C4-2B (cell line): ENCODE data around the gene ARHGEF33.

Experiments used
- H3K27ac ChIP-seq: fragments of 450-650 bp; 2 replicates; pipeline ENCODE4 v1.5.1; 2017
- ZFX ChIP-seq: fragments of 450-650 bp; IDR thresholded peaks from 2 replicates; pipeline ENCODE4 v1.6.1; 2017
- TF ChIP-seq, protein P1 (sequence below): fragments of 450-650 bp; conservative IDR thresholded peaks from 2 replicates; pipeline ENCODE4 v1.5.1; 2017; ENCODE audit warnings: mild to moderate bottlenecking

Gene ARHGEF33

DNA sequence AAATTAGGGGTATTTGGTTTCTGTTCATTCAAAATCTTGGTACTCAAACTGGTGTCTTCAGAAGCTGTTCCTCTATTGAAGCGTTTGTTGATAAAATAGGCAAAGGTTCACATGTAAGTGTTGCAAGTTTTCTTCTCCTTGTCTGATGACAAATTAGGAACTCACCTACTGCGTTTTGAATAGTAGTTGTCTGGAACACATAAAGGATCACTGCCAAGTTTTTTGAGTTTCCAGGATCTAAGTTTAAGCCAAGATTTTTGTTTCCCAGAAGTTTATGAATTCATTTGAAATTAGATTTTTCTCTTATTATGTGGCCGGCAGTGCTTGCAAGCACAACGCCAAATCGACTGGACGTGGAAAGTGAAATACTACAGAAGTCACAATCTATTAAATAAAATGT is 85.4 kb downstream of the ARHGEF33 start:
- H3K27ac ChIP-seq = no peak overlapping the region
- TF ChIP-seq ZFX = no peak
- TF ChIP-seq, protein P1, sequence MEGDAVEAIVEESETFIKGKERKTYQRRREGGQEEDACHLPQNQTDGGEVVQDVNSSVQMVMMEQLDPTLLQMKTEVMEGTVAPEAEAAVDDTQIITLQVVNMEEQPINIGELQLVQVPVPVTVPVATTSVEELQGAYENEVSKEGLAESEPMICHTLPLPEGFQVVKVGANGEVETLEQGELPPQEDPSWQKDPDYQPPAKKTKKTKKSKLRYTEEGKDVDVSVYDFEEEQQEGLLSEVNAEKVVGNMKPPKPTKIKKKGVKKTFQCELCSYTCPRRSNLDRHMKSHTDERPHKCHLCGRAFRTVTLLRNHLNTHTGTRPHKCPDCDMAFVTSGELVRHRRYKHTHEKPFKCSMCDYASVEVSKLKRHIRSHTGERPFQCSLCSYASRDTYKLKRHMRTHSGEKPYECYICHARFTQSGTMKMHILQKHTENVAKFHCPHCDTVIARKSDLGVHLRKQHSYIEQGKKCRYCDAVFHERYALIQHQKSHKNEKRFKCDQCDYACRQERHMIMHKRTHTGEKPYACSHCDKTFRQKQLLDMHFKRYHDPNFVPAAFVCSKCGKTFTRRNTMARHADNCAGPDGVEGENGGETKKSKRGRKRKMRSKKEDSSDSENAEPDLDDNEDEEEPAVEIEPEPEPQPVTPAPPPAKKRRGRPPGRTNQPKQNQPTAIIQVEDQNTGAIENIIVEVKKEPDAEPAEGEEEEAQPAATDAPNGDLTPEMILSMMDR = no peak

DNA sequence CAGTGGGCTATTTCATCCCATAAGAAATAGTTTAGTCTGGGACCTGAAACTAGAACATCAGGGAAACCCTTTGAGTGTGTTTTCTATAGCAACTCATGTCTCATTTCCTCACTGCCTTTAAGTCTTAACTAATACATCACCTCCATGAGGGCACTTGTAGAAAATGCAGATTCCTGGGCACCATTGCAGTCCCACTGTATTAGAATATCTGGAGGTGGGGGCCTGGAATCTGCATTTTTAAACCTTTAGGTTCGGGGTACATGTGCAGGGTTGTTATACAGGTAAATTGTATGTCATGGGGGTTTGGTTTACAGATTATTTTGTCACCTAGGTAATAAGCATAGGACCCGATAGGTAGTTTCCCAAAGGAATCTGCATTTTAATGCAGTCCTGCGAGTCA is 87.4 kb downstream of the ARHGEF33 start:
- no peak overlapping the region for H3K27ac ChIP-seq
- TF ChIP-seq, protein P1 = no peak
- no peak for TF ChIP-seq ZFX

DNA sequence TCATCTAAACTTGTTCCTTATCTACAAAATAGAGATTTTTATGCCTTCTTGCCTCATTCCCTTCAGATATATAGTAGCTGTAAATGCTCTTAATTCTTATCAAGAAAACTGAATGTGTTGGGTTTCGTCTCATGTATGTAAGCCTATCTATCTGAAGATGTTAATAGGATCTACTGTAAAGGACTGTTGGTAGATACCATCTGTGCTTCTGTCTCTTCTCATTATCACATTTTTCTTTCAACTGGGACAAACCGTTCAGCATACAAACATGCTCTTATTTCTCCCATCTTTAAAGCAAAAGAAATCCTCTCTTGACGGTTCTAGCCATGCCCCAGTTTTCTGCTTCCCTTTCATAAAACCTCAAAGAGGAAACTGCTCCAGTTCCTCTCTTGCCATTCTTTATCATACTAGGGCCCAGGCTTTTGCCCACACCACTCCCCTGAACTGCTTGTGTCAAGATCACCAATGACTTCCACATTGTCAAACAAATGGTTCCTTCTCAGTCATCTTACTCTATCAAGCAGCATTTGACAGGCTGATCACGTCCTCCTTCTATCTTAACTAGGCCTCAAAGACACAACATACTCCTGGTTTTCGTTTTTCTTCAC is 88.7 kb downstream of the ARHGEF33 start:
- TF ChIP-seq ZFX = no peak
- TF ChIP-seq, protein P1 = no peak
- H3K27ac ChIP-seq = no peak overlapping the region

DNA sequence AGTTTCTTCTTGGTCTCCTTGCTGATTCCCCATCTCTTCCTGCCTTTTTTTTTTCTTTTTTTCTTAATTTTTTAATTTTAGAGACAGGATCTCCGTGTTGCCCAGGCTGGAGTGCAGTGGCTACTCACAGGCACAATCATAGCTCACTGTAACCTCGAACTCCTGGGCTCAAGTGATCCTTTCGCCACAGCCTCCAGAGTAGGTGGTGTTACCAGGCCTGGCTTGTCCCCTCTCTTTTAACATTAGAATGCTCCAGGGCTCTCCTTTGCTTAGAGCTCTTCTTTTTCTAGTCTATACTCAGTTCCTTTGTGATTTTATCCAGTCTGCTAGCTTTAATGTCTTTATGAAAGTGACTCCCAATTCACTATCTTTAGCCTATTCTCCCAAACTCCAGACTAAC is 89.2 kb downstream of the ARHGEF33 start:
- H3K27ac ChIP-seq = no peak overlapping the region
- TF ChIP-seq ZFX = no peak
- TF ChIP-seq, protein P1 = no peak

DNA sequence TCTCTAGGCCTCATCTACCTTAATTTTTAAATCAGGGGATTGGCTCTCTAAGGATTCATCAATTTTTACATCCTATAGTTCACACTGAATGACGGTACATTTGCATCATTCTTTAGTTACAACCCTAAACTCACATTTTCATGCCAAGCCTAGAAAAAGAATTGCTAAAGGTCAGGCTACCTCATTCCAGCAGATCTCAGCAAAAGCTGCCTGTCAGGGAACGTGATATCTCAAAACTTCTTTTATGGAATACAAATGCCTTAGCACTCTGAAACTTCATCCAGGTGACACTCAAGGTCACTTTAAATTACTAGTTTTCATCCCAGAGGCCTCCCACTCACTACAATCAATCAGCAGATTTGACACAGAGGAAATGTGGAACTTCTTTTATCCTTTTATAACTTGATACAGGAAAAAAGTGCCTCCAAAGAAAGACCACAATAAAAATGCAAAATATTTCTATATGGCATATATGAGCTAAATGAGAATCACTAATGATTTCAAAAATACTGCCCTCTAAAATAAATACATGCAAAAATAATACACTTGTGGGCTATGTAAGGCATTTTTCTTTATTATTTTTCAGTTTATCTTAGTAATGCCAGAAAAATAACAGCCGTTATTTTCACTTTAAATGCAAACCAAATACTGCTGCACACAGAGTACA is 91.5 kb downstream of the ARHGEF33 start:
- TF ChIP-seq, protein P1 = no peak
- TF ChIP-seq ZFX = no peak
- no peak overlapping the region for H3K27ac ChIP-seq

DNA sequence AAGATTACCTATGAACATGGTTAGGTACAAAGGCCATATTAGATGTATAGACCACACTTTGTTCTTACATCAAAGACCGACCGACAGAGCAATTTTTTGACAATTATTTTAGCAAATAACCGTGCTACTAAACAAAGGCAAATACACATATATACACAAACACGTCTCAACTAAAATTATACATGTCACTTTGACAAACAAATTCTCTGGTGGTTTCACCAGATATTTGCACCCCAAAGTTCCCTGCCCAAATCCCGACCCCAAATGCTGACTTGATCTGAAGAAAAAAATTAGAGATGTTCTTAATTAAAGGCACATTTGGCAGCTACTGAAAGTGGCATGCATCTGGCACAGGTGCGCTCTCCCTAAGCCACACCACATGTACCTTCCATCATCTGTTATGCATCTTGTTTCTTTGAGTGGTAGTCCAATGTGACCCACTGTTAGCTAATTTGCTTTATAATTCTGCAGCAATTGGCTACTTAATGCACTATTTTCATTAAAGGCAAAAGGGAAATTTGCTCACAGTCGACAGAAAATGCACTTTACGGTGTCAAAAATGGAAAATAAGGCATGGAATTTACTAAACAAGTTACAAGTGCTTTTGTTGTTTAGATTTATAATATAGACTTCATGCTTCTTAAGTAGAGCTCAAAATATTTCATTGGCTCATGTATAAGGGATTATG is 92.1 kb downstream of the ARHGEF33 start:
- TF ChIP-seq ZFX = no peak
- TF ChIP-seq, protein P1 = no peak

DNA sequence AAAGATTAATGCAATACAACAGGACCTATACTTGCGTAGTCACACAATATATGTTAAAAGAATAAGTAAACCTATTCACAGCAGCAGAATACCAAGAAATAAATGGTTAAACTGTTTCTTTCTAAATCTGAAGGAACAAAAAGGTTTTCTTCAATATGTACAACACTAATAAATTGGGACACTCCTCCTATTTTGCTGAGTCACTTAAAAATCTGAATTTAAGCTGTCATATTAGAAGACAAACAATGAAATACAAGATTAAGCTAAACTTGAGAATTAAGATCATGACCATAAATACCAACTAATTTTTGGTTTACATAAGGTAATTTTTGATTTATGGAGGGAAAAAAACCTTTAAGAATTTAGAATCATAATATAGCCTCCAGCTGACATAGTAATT is 92.8 kb downstream of the ARHGEF33 start:
- H3K27ac ChIP-seq = no peak overlapping the region
- TF ChIP-seq, protein P1 = no peak
- TF ChIP-seq ZFX = no peak

More for the DNA sequence above, 92.1 kb downstream of the ARHGEF33 start:
- no peak overlapping the region for H3K27ac ChIP-seq
